H9 (cell line): ENCODE data around the gene SLC9A9. TPM values are rescaled to one million over a fixed set of nuclear protein-coding genes. Genes with fewer than 3 reads are reported as not detected.

Source experiments
- DNase-seq: peaks from one replicate; pipeline ENCODE4 v3.0.0-alpha.2; 2017
- H2AFZ ChIP-seq: one replicate; pipeline ENCODE4 v1.6.1; 2013; ENCODE audit warnings: mild to moderate bottlenecking, low read length, control low read depth, moderate library complexity
- H2AK5ac ChIP-seq: 2 replicates; pipeline ENCODE4 v1.6.1; 2013; ENCODE audit warnings: low read length, control low read depth, mixed read lengths; ENCODE audit not compliant: insufficient read length
- H2BK120ac ChIP-seq: one replicate; pipeline ENCODE4 v1.6.1; 2013; ENCODE audit warnings: low read depth, mild to moderate bottlenecking, low read length, control low read depth, inconsistent platforms; ENCODE audit not compliant: poor library complexity, severe bottlenecking
- H2BK12ac ChIP-seq: 2 replicates; pipeline ENCODE4 v1.6.1; 2013; ENCODE audit warnings: low read length, control low read depth, mixed read lengths, low read depth; ENCODE audit not compliant: insufficient read length
- H2BK15ac ChIP-seq: 2 replicates; pipeline ENCODE4 v1.6.1; 2013; ENCODE audit warnings: low read depth, low read length, control low read depth
- H2BK20ac ChIP-seq: one replicate; pipeline ENCODE4 v1.6.1; 2013; ENCODE audit warnings: low read depth, mild to moderate bottlenecking, low read length, control low read depth, inconsistent platforms; ENCODE audit not compliant: poor library complexity, severe bottlenecking
- H2BK5ac ChIP-seq: 2 replicates; pipeline ENCODE4 v1.6.1; 2013; ENCODE audit warnings: low read length, control low read depth, mixed read lengths; ENCODE audit not compliant: insufficient read length
- H3K14ac ChIP-seq: 2 replicates; pipeline ENCODE4 v1.6.1; 2013; ENCODE audit warnings: low read length, control low read depth; ENCODE audit not compliant: insufficient read depth
- H3K18ac ChIP-seq: 2 replicates; pipeline ENCODE4 v1.6.1; 2013; ENCODE audit warnings: low read depth, mild to moderate bottlenecking, mixed read lengths, low read length, control low read depth; ENCODE audit not compliant: insufficient read length
- H3K23ac ChIP-seq: 2 replicates; pipeline ENCODE4 v1.6.1; 2013; ENCODE audit warnings: low read length, control low read depth, mixed read lengths, low read depth; ENCODE audit not compliant: insufficient read length
- H3K23me2 ChIP-seq: 2 replicates; pipeline ENCODE4 v1.6.1; 2013; ENCODE audit warnings: low read depth, mild to moderate bottlenecking, mixed read lengths, low read length, control low read depth; ENCODE audit not compliant: insufficient read length, poor library complexity, severe bottlenecking
- H3K27ac ChIP-seq: 2 replicates; pipeline ENCODE4 v1.5.1; 2013; ENCODE audit warnings: low read length, control low read depth, mixed read lengths, low read depth; ENCODE audit not compliant: insufficient read length
- H3K27me3 ChIP-seq: 2 replicates; pipeline ENCODE4 v1.6.1; 2013; ENCODE audit warnings: low read length, control low read depth, inconsistent platforms; ENCODE audit not compliant: insufficient read depth
- H3K4ac ChIP-seq: 2 replicates; pipeline ENCODE4 v1.6.1; 2013; ENCODE audit warnings: low read depth, mild to moderate bottlenecking, control low read depth, inconsistent platforms, low read length, moderate library complexity
- H3K4me1 ChIP-seq: 2 replicates; pipeline ENCODE4 v1.6.1; 2013; ENCODE audit warnings: low read length, control low read depth, inconsistent platforms; ENCODE audit not compliant: insufficient read depth
- H3K4me2 ChIP-seq: 2 replicates; pipeline ENCODE4 v1.6.1; 2013; ENCODE audit warnings: low read length, control low read depth, mixed read lengths; ENCODE audit not compliant: insufficient read length, insufficient read depth
- H3K56ac ChIP-seq: 2 replicates; pipeline ENCODE4 v1.6.1; 2013; ENCODE audit warnings: low read depth, mild to moderate bottlenecking, mixed read lengths, low read length, control low read depth; ENCODE audit not compliant: insufficient read length
- H3K79me1 ChIP-seq: 2 replicates; pipeline ENCODE4 v1.6.1; 2013; ENCODE audit warnings: low read depth, mild to moderate bottlenecking, moderate library complexity, low read length, control low read depth, inconsistent platforms; ENCODE audit not compliant: insufficient read depth, poor library complexity, severe bottlenecking
- H3K79me2 ChIP-seq: 2 replicates; pipeline ENCODE4 v1.6.1; 2013; ENCODE audit warnings: low read length, control low read depth, inconsistent platforms; ENCODE audit not compliant: insufficient read depth
- H3K9ac ChIP-seq: 2 replicates; pipeline ENCODE4 v1.6.1; 2013; ENCODE audit warnings: low read length, control low read depth, mixed read lengths; ENCODE audit not compliant: insufficient read length; ENCODE audit errors: extremely low read depth
- H3K9me3 ChIP-seq: one replicate; pipeline ENCODE4 v1.6.1; 2013; ENCODE audit warnings: low read depth, low read length, inconsistent platforms; ENCODE audit not compliant: control insufficient read depth
- H3T11ph ChIP-seq: one replicate; pipeline ENCODE4 v1.6.1; 2013; ENCODE audit warnings: mild to moderate bottlenecking, low read length, control low read depth, inconsistent platforms
- H4K20me1 ChIP-seq: one replicate; pipeline ENCODE4 v1.6.1; 2013; ENCODE audit not compliant: control insufficient read depth, insufficient read length, insufficient read depth
- H4K5ac ChIP-seq: 2 replicates; pipeline ENCODE4 v1.6.1; 2013; ENCODE audit warnings: low read depth, mild to moderate bottlenecking, mixed read lengths, low read length, control low read depth; ENCODE audit not compliant: insufficient read length
- H4K8ac ChIP-seq: replicated peaks from 2 replicates; pipeline ENCODE4 v1.6.1; 2013; ENCODE audit warnings: low read length, control low read depth, mixed read lengths, low read depth; ENCODE audit not compliant: insufficient read length
- H4K91ac ChIP-seq: 2 replicates; pipeline ENCODE4 v1.6.1; 2013; ENCODE audit warnings: low read depth, mild to moderate bottlenecking, moderate library complexity, mixed read lengths, low read length, control low read depth; ENCODE audit not compliant: insufficient read length
- H3K27ac Mint-ChIP-seq, 3 experiments: 2 replicates in 2 of 3; 3 replicates in 1 of 3; pipeline ENCODE4 v1.8.0; 2020 to 2021; ENCODE audit warnings: mixed read lengths in 3 of 3, mild to moderate bottlenecking in 1 of 3, moderate library complexity in 1 of 3
- H3K27me3 Mint-ChIP-seq: 2 replicates; pipeline ENCODE4 v1.8.0; 2021; ENCODE audit warnings: low read depth, mild to moderate bottlenecking, moderate library complexity, mixed read lengths
- H3K36me3 Mint-ChIP-seq, 3 experiments: 2 replicates in 2 of 3; 3 replicates in 1 of 3; pipeline ENCODE4 v1.8.0; 2020 to 2021; ENCODE audit warnings: low read depth in 3 of 3, mixed read lengths in 3 of 3; ENCODE audit not compliant: insufficient read depth in 1 of 3
- H3K4me1 Mint-ChIP-seq, 2 experiments: 2 replicates each; pipeline ENCODE4 v1.8.0; 2020; ENCODE audit warnings: mixed read lengths in 2 of 2
- H3K4me3 Mint-ChIP-seq, 2 experiments: 2 replicates in 1 of 2; 3 replicates in 1 of 2; pipeline ENCODE4 v1.8.0; 2020 to 2021; ENCODE audit warnings: mild to moderate bottlenecking in 2 of 2, mixed read lengths in 2 of 2, moderate library complexity in 1 of 2
- H3K9me3 Mint-ChIP-seq, 2 experiments: 2 replicates in 1 of 2; 3 replicates in 1 of 2; pipeline ENCODE4 v1.8.0; 2020; ENCODE audit warnings: mild to moderate bottlenecking in 2 of 2, mixed read lengths in 2 of 2, moderate library complexity in 1 of 2
- CTCF ChIP-seq: fragments of 200-600 bp; sonication (generic); conservative IDR thresholded peaks from 3 replicates; pipeline ENCODE4 v1.8.0; 2021; ENCODE audit warnings: antibody characterized with exemption, mild to moderate bottlenecking
- WGBS: extraction: QIAGEN DNeasy Blood & Tissue Kit; methylation state at CpG from one replicate; pipeline ENCODE4 v1.1.7; 2013; ENCODE audit warnings: missing lambda C conversion rate, low lambda C conversion rate, mixed read lengths; ENCODE audit not compliant: insufficient read length; ENCODE audit errors: extremely low coverage; 5-methylcytosine and 5-hydroxymethylcytosine counted together
- total RNA-seq: library from RNA; stranded (reverse); gene quantifications from 2 replicates; pipeline ENCODE4 v1.2.1, GENCODE V29; 2021

The SLC9A9 gene
- total RNA-seq, 1 experiment from 2014 or later, result 0.35 TPM

- H3K36me3 Mint-ChIP-seq, result no peaks in the 10 kb centered on the region
- no peaks in the 10 kb centered on the region for H4K20me1 ChIP-seq
- H3K4me3 Mint-ChIP-seq, result no peak overlapping the region
- H2BK5ac ChIP-seq, result no peak overlapping the region
- no peaks in the 10 kb centered on the region for H3K4me1 ChIP-seq
- no peaks in the 10 kb centered on the region for H3K79me1 ChIP-seq
- H4K5ac ChIP-seq, result no peak overlapping the region
- H2AFZ ChIP-seq, result no peak overlapping the region
- H3T11ph ChIP-seq, result no peak overlapping the region
- H3K9me3 ChIP-seq, result no peaks in the 10 kb centered on the region
- H2BK12ac ChIP-seq, result no peak overlapping the region
- no peaks in the 10 kb centered on the region for H3K9me3 Mint-ChIP-seq
- H4K91ac ChIP-seq, result no peak overlapping the region
- H2BK120ac ChIP-seq, result no peak overlapping the region
- H3K18ac ChIP-seq, result no peak overlapping the region
- H2BK15ac ChIP-seq, result no peak overlapping the region
- H3K4me1 Mint-ChIP-seq, result peaks cover 11 to 15% of the 10 kb centered on the region in 2 experiments; a peak in 3 of 4 replicates
- no peak overlapping the region for H3K4ac ChIP-seq
- H3K56ac ChIP-seq, result no peak overlapping the region
- no CpG with 5 or more reads among the region's 5 CpGs for WGBS
- no peaks in the 10 kb centered on the region for H3K27me3 ChIP-seq
- no peaks in the 10 kb centered on the region for H3K79me2 ChIP-seq
- no peak overlapping the region for H3K14ac ChIP-seq
- no peak overlapping the region for H3K27ac Mint-ChIP-seq
- H3K27ac ChIP-seq, result no peak overlapping the region
- H3K23ac ChIP-seq, result no peak overlapping the region
- no peak overlapping the region for H3K4me2 ChIP-seq
- TF ChIP-seq CTCF, result no peak
- H2AK5ac ChIP-seq, result no peak overlapping the region
- 0 out of 2 replicates have a peak, but pooled peaks cover 1% of the 10 kb centered on the region for H3K27me3 Mint-ChIP-seq
- no peak overlapping the region for H2BK20ac ChIP-seq
- no peak overlapping the region for H4K8ac ChIP-seq
- no peak overlapping the region for H3K9ac ChIP-seq
- H3K23me2 ChIP-seq, result no peaks in the 10 kb centered on the region
- no peak for DNase-seq
Measured at GRCh38 chr3:143298886-143299535, 549.3 kb downstream of the SLC9A9 start.
